ENCODE data around the gene ADNP2. TPM values are rescaled to one million over a fixed set of nuclear protein-coding genes. Genes with fewer than 3 reads are reported as not detected.

Gene ADNP2
- total and polyA plus RNA-seq, 2 donors (not counting 1 experiment from before 2014, with no cell fraction given), result 4.7 to 14.7 TPM

DNA sequence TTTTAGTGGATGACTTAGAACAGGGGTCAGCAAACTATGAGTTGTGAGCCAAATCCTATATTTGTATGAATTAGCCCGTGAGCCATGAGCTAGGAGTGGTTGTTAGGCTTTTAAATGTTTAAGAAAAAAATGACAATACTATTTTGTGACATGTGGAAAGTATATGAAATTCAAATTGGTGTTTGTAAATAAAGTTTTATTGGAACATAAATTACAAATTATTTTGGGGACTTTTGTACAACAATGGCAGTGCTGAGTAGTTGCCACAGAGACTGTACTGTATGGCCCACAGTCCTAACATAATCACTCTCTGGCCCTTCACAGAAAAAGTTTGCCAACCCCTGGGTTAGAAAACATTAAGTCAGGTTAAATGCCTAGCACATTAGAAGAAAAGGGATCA is 26.1 kb downstream of the ADNP2 start:
- no CpG with 5 or more reads among the region's 1 CpG for WGBS (ENCODE audit: insufficient coverage)

DNA sequence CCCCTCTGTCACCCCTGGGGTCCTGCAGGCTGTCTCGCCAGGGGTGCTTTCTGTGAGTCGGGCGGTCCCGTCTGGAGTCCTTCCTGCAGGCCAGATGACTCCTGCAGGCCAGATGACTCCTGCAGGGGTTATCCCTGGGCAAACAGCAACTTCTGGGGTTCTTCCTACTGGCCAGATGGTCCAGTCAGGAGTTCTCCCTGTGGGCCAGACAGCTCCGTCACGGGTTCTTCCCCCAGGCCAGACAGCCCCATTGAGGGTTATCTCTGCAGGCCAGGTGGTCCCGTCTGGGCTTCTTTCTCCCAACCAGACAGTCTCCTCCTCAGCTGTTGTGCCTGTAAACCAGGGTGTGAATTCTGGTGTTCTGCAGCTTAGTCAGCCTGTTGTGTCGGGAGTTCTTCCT is 27.6 kb downstream of the ADNP2 start:
- H3K27me3 ChIP-seq (replicated peaks in 1 of 4; ENCODE audit: control extremely low read depth in 1 of 4, control insufficient read depth in 3 of 4, insufficient read depth in 4 of 4, low read length in 3 of 4), result no peaks in the 10 kb centered on the region
- no peaks in the 10 kb centered on the region for H3K9me3 ChIP-seq (ENCODE audit: control extremely low read depth in 1 of 3, control insufficient read depth in 2 of 3, insufficient read depth in 1 of 3, low read length in 2 of 3)
- intact Hi-C loops (cut with micrococcal nuclease), result no loop called here
- H3K4me1 Mint-ChIP-seq, result no peaks in the 10 kb centered on the region
- no peak overlapping the region for H3K4me3 ChIP-seq (ENCODE audit: control extremely low read depth in 1 of 5, extremely low read depth in 1 of 5, insufficient read depth in 1 of 5, low read depth in 2 of 5, low read length in 4 of 5)
- H4K20me1 ChIP-seq (ENCODE audit: control insufficient read depth, insufficient read depth, low read length, poor library complexity, severe bottlenecking), result no peaks in the 10 kb centered on the region
- H3K27ac ChIP-seq (ENCODE audit: low read length in 2 of 2), result no peak overlapping the region
- WGBS (ENCODE audit: insufficient coverage), result 94% methylated on average over 8 of the region's 8 CpGs
- CTCF ChIA-PET, result no interaction called here
- H2AFZ ChIP-seq (ENCODE audit: insufficient read depth, low read depth, low read length, poor library complexity, severe bottlenecking), result no peak overlapping the region
- H3K4me3 Mint-ChIP-seq, result no peak overlapping the region
- no peaks in the 10 kb centered on the region for H3K4me1 ChIP-seq (ENCODE audit: control insufficient read depth in 2 of 2, insufficient read depth in 2 of 2, low read length in 2 of 2)
- DNase-seq (no peak), ATAC-seq (ENCODE audit: low read depth) (no peak)
- H3K36me3 ChIP-seq (replicated peaks in 1 of 2; ENCODE audit: control extremely low read depth in 1 of 2, control insufficient read depth in 1 of 2, extremely low read depth in 1 of 2, insufficient read depth in 2 of 2, low read length in 1 of 2), result peaks cover 0 to 43% of the 10 kb centered on the region in 2 experiments
- no peaks in the 10 kb centered on the region for H3K9me3 Mint-ChIP-seq (ENCODE audit: insufficient read depth)
- no peak overlapping the region for H3K27ac Mint-ChIP-seq
- no peaks in the 10 kb centered on the region for H3K27me3 Mint-ChIP-seq
- no peak overlapping the region for H3K4me2 ChIP-seq (replicated peaks; ENCODE audit: low read depth, low read length, poor library complexity, severe bottlenecking)
- POLR2A ChIA-PET, result no interaction called here
- TF ChIP-seq, protein P1, sequence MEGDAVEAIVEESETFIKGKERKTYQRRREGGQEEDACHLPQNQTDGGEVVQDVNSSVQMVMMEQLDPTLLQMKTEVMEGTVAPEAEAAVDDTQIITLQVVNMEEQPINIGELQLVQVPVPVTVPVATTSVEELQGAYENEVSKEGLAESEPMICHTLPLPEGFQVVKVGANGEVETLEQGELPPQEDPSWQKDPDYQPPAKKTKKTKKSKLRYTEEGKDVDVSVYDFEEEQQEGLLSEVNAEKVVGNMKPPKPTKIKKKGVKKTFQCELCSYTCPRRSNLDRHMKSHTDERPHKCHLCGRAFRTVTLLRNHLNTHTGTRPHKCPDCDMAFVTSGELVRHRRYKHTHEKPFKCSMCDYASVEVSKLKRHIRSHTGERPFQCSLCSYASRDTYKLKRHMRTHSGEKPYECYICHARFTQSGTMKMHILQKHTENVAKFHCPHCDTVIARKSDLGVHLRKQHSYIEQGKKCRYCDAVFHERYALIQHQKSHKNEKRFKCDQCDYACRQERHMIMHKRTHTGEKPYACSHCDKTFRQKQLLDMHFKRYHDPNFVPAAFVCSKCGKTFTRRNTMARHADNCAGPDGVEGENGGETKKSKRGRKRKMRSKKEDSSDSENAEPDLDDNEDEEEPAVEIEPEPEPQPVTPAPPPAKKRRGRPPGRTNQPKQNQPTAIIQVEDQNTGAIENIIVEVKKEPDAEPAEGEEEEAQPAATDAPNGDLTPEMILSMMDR (IDR thresholded peaks at IDR 0.05), result no peak
- no peak for TF ChIP-seq EZH2 (IDR thresholded peaks at IDR 0.05; ENCODE audit: borderline replicate concordance, insufficient read depth, low read depth, low read length, poor library complexity, severe bottlenecking)
- H3K9ac ChIP-seq (ENCODE audit: low read length), result no peak overlapping the region
- H3K79me2 ChIP-seq (ENCODE audit: control insufficient read depth, insufficient read depth, low read length), result no peaks in the 10 kb centered on the region

More for the DNA sequence above, 26.1 kb downstream of the ADNP2 start:
- intact Hi-C loops (cut with micrococcal nuclease), result no loop called here
- H3K4me3 ChIP-seq (ENCODE audit: control extremely low read depth in 1 of 5, extremely low read depth in 1 of 5, insufficient read depth in 1 of 5, low read depth in 2 of 5, low read length in 4 of 5), result no peak overlapping the region
- CTCF ChIA-PET, result no interaction called here
- H3K9ac ChIP-seq (ENCODE audit: low read length), result no peak overlapping the region
- H3K27ac Mint-ChIP-seq, result no peak overlapping the region
- H3K79me2 ChIP-seq (ENCODE audit: control insufficient read depth, insufficient read depth, low read length), result peaks cover 3% of the 10 kb centered on the region
- no peaks in the 10 kb centered on the region for H3K9me3 Mint-ChIP-seq (ENCODE audit: insufficient read depth)
- DNase-seq (no peak), ATAC-seq (ENCODE audit: low read depth) (no peak)
- H3K4me3 Mint-ChIP-seq, result no peak overlapping the region
- H3K27ac ChIP-seq (ENCODE audit: low read length in 2 of 2), result no peak overlapping the region
- no peak overlapping the region for H2AFZ ChIP-seq (ENCODE audit: insufficient read depth, low read depth, low read length, poor library complexity, severe bottlenecking)
- no peaks in the 10 kb centered on the region for H3K27me3 Mint-ChIP-seq
- no peak overlapping the region for H3K4me2 ChIP-seq (replicated peaks; ENCODE audit: low read depth, low read length, poor library complexity, severe bottlenecking)
- H3K4me1 Mint-ChIP-seq, result peaks cover 2% of the 10 kb centered on the region
- TF ChIP-seq, protein P1 (IDR thresholded peaks at IDR 0.05), result no peak
- TF ChIP-seq EZH2 (IDR thresholded peaks at IDR 0.05; ENCODE audit: borderline replicate concordance, insufficient read depth, low read depth, low read length, poor library complexity, severe bottlenecking), result no peak
- H3K27me3 ChIP-seq (replicated peaks in 1 of 4; ENCODE audit: control extremely low read depth in 1 of 4, control insufficient read depth in 3 of 4, insufficient read depth in 4 of 4, low read length in 3 of 4), result no peaks in the 10 kb centered on the region
- no peaks in the 10 kb centered on the region for H3K9me3 ChIP-seq (ENCODE audit: control extremely low read depth in 1 of 3, control insufficient read depth in 2 of 3, insufficient read depth in 1 of 3, low read length in 2 of 3)
- POLR2A ChIA-PET, result no interaction called here
- no peaks in the 10 kb centered on the region for H3K4me1 ChIP-seq (ENCODE audit: control insufficient read depth in 2 of 2, insufficient read depth in 2 of 2, low read length in 2 of 2)
- peaks cover 0 to 45% of the 10 kb centered on the region in 2 experiments for H3K36me3 ChIP-seq (replicated peaks in 1 of 2; ENCODE audit: control extremely low read depth in 1 of 2, control insufficient read depth in 1 of 2, extremely low read depth in 1 of 2, insufficient read depth in 2 of 2, low read length in 1 of 2)
- H4K20me1 ChIP-seq (ENCODE audit: control insufficient read depth, insufficient read depth, low read length, poor library complexity, severe bottlenecking), result no peaks in the 10 kb centered on the region

Data from B cell (primary cell).